ENCODE results near the gene NGEF. TPM values are rescaled to one million over a fixed set of nuclear protein-coding genes. Genes with fewer than 3 reads are reported as not detected.

NGEF gene
- total RNA-seq, 4 donors from 2014 or later: 0.29 to 18.4 (median 5.2) TPM

DNA sequence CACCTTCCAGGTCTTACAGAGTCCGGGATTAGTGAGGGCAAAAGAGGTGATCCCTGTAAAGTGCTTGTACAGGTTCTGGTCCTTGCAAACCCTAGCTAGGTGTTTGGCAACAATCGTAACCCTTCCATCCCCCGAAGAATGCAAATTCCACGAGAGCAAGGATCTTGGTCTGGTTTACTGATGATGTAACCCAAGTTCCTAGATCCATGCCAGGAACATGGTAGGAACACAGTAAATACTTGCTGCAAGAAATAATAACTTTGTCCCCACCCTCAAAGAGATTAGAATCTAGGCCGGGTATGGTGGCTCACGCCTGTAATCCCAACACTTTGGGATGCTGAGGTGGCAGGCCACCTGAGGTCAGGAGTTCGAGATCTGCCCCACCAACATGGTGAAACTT lies 12.7 kb upstream of the NGEF start:
- Histone ChIP-seq H3K4me3 (no peak overlapping the region), H3K36me3 (no peaks in the 10 kb centered on the region), H3K27ac (no peak overlapping the region), H3K4me1 (no peaks in the 10 kb centered on the region), H3K27me3 (no peaks in the 10 kb centered on the region), H3K9me3 (no peaks in the 10 kb centered on the region)
- intact Hi-C loops (cut with DNase I; ENCODE audit: low total_unique reads): no loop called here
- TF ChIP-seq POLR2A (IDR thresholded peaks at IDR 0.05): no peak
- TF ChIP-seq CTCF (IDR thresholded peaks at IDR 0.05): no peak
- DNase-seq: no peak

DNA sequence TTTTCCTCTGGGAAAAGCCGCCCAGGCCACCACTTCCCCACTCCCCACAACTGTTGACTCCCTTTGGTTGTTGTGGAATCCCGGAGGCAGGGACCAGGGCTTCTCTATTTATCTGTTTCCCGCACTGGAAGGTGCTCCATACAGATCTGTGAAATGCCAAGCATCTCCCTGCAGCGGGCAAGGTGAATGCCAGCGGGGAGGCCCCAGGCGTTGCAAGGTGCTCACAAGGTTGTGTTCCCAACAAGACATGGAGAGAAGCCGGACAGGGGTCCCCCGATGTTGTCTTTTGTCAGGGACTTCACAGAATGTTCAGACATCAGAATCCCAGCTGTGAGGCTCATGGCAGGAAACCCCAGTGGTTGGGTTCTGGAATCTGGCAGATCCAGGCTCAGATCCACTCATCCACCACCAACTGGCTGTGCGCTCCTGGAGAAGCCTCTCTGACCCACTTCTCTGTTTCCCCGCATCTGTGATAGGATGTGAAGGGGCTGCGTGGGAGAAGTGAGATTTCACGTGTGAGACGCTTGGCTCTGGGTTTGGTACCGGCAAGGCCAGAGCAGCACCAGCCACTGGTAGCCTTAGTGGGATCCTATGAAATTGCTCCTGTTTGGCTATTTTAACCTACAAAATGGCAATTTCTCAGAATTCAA lies 10.8 kb upstream of the NGEF start:
- H3K4me1 ChIP-seq: no peaks in the 10 kb centered on the region
- H3K36me3 ChIP-seq: no peaks in the 10 kb centered on the region
- no peak for TF ChIP-seq POLR2A (IDR thresholded peaks at IDR 0.05)
- no peak for TF ChIP-seq CTCF (IDR thresholded peaks at IDR 0.05)
- intact Hi-C loops (cut with DNase I; ENCODE audit: low total_unique reads): no loop called here
- no peaks in the 10 kb centered on the region for H3K9me3 ChIP-seq
- no peak overlapping the region for H3K27ac ChIP-seq
- no peaks in the 10 kb centered on the region for H3K27me3 ChIP-seq
- no peak overlapping the region for H3K4me3 ChIP-seq
- DNase-seq: no peak

DNA sequence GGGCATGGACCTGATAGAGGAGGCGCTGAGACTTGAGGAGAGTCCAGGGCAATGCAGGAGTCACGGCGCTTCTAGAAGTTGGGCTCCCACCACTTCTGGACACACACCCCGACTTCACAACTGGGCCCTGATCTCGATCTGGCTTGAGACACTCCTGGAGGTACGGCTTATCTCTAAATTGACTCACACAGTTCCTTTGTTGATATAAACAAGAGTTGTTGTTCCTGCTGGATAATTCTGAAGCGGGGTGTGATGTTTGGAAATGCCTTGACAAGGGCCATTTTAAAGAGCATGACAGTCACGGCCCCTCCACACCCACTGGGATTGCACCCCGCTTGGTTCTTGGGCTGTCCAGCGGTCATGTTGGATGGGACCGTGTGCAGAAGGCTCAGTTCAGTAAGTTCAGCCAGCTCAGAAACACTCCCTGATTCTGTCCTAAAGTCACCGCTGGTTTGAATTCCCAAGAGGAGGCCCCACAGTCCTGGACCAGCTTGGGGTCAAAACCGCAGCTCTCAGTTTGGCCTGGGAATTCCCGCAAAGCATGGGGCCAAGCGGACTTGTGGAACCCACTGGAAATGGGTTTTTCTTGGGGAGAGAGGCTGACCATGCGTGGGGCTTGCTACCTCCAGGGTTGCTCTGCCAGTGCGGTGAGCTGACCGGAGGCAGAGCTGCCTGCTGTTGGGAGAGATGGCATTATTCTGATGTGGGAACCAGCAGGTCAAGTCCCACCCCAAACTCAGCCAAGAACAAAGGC lies 10.1 kb upstream of the NGEF start:
- no peaks in the 10 kb centered on the region for H3K27me3 ChIP-seq
- H3K9me3 ChIP-seq: no peaks in the 10 kb centered on the region
- no peak for DNase-seq
- H3K27ac ChIP-seq: no peak overlapping the region
- no peaks in the 10 kb centered on the region for H3K36me3 ChIP-seq
- intact Hi-C loops (cut with DNase I; ENCODE audit: low total_unique reads): no loop called here
- no peak overlapping the region for H3K4me3 ChIP-seq
- no peaks in the 10 kb centered on the region for H3K4me1 ChIP-seq
- no peak for TF ChIP-seq CTCF (IDR thresholded peaks at IDR 0.05)
- TF ChIP-seq POLR2A (IDR thresholded peaks at IDR 0.05): no peak

DNA sequence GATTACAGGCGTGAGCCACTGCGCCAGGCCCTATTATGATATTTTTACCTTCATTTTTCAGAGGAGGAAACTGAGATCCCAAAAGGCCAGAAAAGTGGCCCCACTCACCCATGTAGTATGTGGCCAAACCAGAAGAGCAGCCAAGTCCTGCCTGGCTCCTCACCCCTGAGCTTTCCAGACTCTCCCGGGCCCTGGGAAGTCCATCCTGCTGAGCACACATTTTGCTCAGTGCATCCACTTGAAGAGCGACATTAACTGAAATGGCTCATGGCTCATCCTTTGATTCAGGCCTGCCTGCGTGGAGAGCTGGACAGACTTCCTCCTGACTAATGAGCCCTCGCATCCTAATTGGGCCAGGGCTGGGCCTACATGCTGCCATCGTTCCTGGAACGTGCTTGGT lies 9.5 kb upstream of the NGEF start:
- H3K4me3 ChIP-seq: no peak overlapping the region
- H3K9me3 ChIP-seq: no peaks in the 10 kb centered on the region
- DNase-seq: no peak
- H3K4me1 ChIP-seq: no peaks in the 10 kb centered on the region
- H3K36me3 ChIP-seq: no peaks in the 10 kb centered on the region
- H3K27ac ChIP-seq: no peak overlapping the region
- no peaks in the 10 kb centered on the region for H3K27me3 ChIP-seq
- TF ChIP-seq CTCF (IDR thresholded peaks at IDR 0.05): no peak
- TF ChIP-seq POLR2A (IDR thresholded peaks at IDR 0.05): no peak
- intact Hi-C loops (cut with DNase I; ENCODE audit: low total_unique reads): no loop called here

DNA sequence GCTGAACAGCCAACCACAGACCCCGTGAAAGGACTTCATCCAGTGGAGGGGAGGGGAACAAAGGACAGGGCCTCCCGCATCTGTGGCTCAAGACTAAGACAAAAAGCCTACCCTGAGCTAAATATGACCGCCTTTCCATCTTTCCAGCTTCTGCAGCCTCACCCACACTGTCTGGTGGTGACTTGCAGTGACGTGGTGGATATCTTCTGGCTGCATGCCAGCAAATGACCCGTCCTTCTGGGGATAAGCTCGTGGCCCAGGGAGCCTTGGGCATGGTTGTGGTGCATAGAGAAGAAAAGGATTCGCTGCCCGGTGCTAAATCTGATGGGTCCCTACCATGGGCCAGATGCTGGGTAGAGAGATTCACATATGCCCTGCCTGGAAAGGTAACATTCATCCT lies 8.7 kb upstream of the NGEF start:
- TF ChIP-seq POLR2A (IDR thresholded peaks at IDR 0.05): no peak
- TF ChIP-seq CTCF (IDR thresholded peaks at IDR 0.05): no peak
- DNase-seq: no peak
- no peak overlapping the region for H3K4me3 ChIP-seq
- H3K4me1 ChIP-seq: no peaks in the 10 kb centered on the region
- intact Hi-C loops (cut with DNase I; ENCODE audit: low total_unique reads): no loop called here
- no peaks in the 10 kb centered on the region for H3K9me3 ChIP-seq
- H3K36me3 ChIP-seq: no peaks in the 10 kb centered on the region
- no peak overlapping the region for H3K27ac ChIP-seq
- no peaks in the 10 kb centered on the region for H3K27me3 ChIP-seq

Data from uterus (tissue), 4 donors.